Stimulated activated naive B cell treated with anti-CD40 and anti-IgM and Interleukin-4, amounts not matched to agents 10 μg/mL and 1 μg/mL and 100 μg/mL, for 72 hours (primary cell): ENCODE measurements around the gene SMIM14.
"Not testable (repeated sequence)": the region's sequence is repeated elsewhere in the genome, so short reads cannot be mapped to it uniquely, and the experiment has no call there.

Experiments
- ATAC-seq, 2 donors: fragments of 150-1000 bp; cut with Tn5 transposase; replicated peaks; 2 replicates each; pipeline ENCODE4 v1.10.0; 2021; ENCODE audit warnings: moderate library complexity in 1 of 2
- DNase-seq: peaks from one replicate; pipeline ENCODE4 v3.0.0; 2021
- H3K27ac Mint-ChIP-seq: one replicate; pipeline ENCODE4 v1.8.0; 2022; ENCODE audit warnings: mild to moderate bottlenecking, mixed read lengths
- H3K27me3 Mint-ChIP-seq, 2 donors: one replicate each; pipeline ENCODE4 v1.8.0; 2022; ENCODE audit warnings: mixed read lengths in 2 of 2
- H3K36me3 Mint-ChIP-seq, 2 donors: one replicate each; pipeline ENCODE4 v1.8.0; 2022; ENCODE audit warnings: mixed read lengths in 2 of 2, mild to moderate bottlenecking in 1 of 2
- H3K4me1 Mint-ChIP-seq, 2 donors: one replicate each; pipeline ENCODE4 v1.8.0; 2022; ENCODE audit warnings: mixed read lengths in 2 of 2, mild to moderate bottlenecking in 1 of 2
- H3K4me3 Mint-ChIP-seq, 2 donors: one replicate each; pipeline ENCODE4 v1.8.0; 2022; ENCODE audit warnings: mild to moderate bottlenecking in 2 of 2, mixed read lengths in 2 of 2, moderate library complexity in 1 of 2
- H3K9me3 Mint-ChIP-seq, 2 donors: one replicate each; pipeline ENCODE4 v1.8.0; 2022; ENCODE audit warnings: mixed read lengths in 2 of 2, mild to moderate bottlenecking in 1 of 2

SMIM14 gene

GRCh38 chr4:39526765-39527295 is 111.8 kb downstream of the SMIM14 start:
- H3K9me3 Mint-ChIP-seq: peaks cover 7 to 12% of the 10 kb centered on the region in 2 donors

GRCh38 chr4:39525822-39526690 is 112.6 kb downstream of the SMIM14 start:
- peak overlapping the region; percentile 100 for H3K4me3 Mint-ChIP-seq
- peaks cover 12 to 16% of the 10 kb centered on the region in 2 donors for H3K36me3 Mint-ChIP-seq
- no peak for ATAC-seq
- H3K9me3 Mint-ChIP-seq: peaks cover 0 to 6% of the 10 kb centered on the region in 2 donors
- no peaks in the 10 kb centered on the region for H3K27me3 Mint-ChIP-seq
- DNase-seq: no peak
- peaks cover 4 to 23% of the 10 kb centered on the region in 2 donors for H3K4me1 Mint-ChIP-seq
- H3K27ac Mint-ChIP-seq: peak overlapping the region; percentile 85

More at GRCh38 chr4:39526765-39527295, 111.8 kb downstream of the SMIM14 start:
- Mint-ChIP-seq H3K36me3 (peaks cover 19 to 24% of the 10 kb centered on the region in 2 donors), H3K4me3 (peak overlapping the region; percentile 100), H3K27me3 (no peaks in the 10 kb centered on the region), H3K4me1 (peaks cover 4 to 23% of the 10 kb centered on the region in 2 donors), H3K27ac (peak overlapping the region; percentile 85)
- ATAC-seq (peak; percentile 14 to 19), DNase-seq (no peak)

- Mint-ChIP-seq H3K4me1 (peaks cover 4 to 23% of the 10 kb centered on the region in 2 donors), H3K9me3 (no peaks in the 10 kb centered on the region), H3K36me3 (peaks cover 0 to 5% of the 10 kb centered on the region in 2 donors), H3K27ac (no peak overlapping the region), H3K4me3 (no peak overlapping the region), H3K27me3 (no peaks in the 10 kb centered on the region)
- DNase-seq: no peak
- ATAC-seq: no peak
Observed at GRCh38 chr4:39524161-39524957, 114.3 kb downstream of the SMIM14 start.

GRCh38 chr4:39522068-39522467 is 116.6 kb downstream of the SMIM14 start:
- Mint-ChIP-seq H3K4me1 (peaks cover 2 to 14% of the 10 kb centered on the region in 2 donors), H3K4me3 (no peak overlapping the region), H3K36me3 (peaks cover 0 to 5% of the 10 kb centered on the region in 2 donors), H3K27me3 (no peaks in the 10 kb centered on the region), H3K27ac (no peak overlapping the region), H3K9me3 (no peaks in the 10 kb centered on the region)
- ATAC-seq (no peak), DNase-seq (no peak)

- Mint-ChIP-seq H3K27me3 (no peaks in the 10 kb centered on the region), H3K36me3 (peaks cover 0 to 6% of the 10 kb centered on the region in 2 donors), H3K4me1 (peaks cover 2 to 11% of the 10 kb centered on the region in 2 donors), H3K9me3 (no peaks in the 10 kb centered on the region), H3K27ac (no peak overlapping the region), H3K4me3 (no peak overlapping the region)
- ATAC-seq: no peak
- no peak for DNase-seq
Observed at GRCh38 chr4:39521253-39521919, 117.3 kb downstream of the SMIM14 start.

- no peak overlapping the region for H3K27ac Mint-ChIP-seq
- DNase-seq (no peak), ATAC-seq (no peak)
- no peaks in the 10 kb centered on the region for H3K27me3 Mint-ChIP-seq
- H3K4me3 Mint-ChIP-seq: no peak overlapping the region
- H3K4me1 Mint-ChIP-seq: no peaks in the 10 kb centered on the region
- peaks cover 5 to 14% of the 10 kb centered on the region in 2 donors for H3K36me3 Mint-ChIP-seq
- no peaks in the 10 kb centered on the region for H3K9me3 Mint-ChIP-seq
Observed at GRCh38 chr4:39518484-39518883, 120.2 kb downstream of the SMIM14 start.

- no peak overlapping the region for H3K27ac Mint-ChIP-seq
- ATAC-seq: no peak
- no peaks in the 10 kb centered on the region for H3K4me1 Mint-ChIP-seq
Observed at GRCh38 chr4:39516407-39516966, 122.2 kb downstream of the SMIM14 start.

GRCh38 chr4:39515669-39516401 is 122.8 kb downstream of the SMIM14 start:
- H3K27me3 Mint-ChIP-seq, H3K27ac Mint-ChIP-seq, ATAC-seq: not testable (repeated sequence)

More at GRCh38 chr4:39516407-39516966, 122.2 kb downstream of the SMIM14 start:
- no peak for DNase-seq
- peaks cover 13 to 22% of the 10 kb centered on the region in 2 donors for H3K36me3 Mint-ChIP-seq
- no peaks in the 10 kb centered on the region for H3K9me3 Mint-ChIP-seq
- no peak overlapping the region for H3K4me3 Mint-ChIP-seq
- no peaks in the 10 kb centered on the region for H3K27me3 Mint-ChIP-seq

GRCh38 chr4:39514888-39515401 is 123.7 kb downstream of the SMIM14 start:
- Mint-ChIP-seq H3K36me3 (peaks cover 13 to 22% of the 10 kb centered on the region in 2 donors), H3K9me3 (no peaks in the 10 kb centered on the region), H3K4me3 (no peak overlapping the region), H3K27ac (no peak overlapping the region), H3K27me3 (no peaks in the 10 kb centered on the region), H3K4me1 (no peaks in the 10 kb centered on the region)
- DNase-seq: no peak
- no peak for ATAC-seq

More at GRCh38 chr4:39515669-39516401, 122.8 kb downstream of the SMIM14 start:
- not testable (repeated sequence) for H3K4me3 Mint-ChIP-seq, H3K4me1 Mint-ChIP-seq, DNase-seq, H3K9me3 Mint-ChIP-seq
- peaks cover 13 to 22% of the 10 kb centered on the region in 2 donors for H3K36me3 Mint-ChIP-seq

- peaks cover 18 to 22% of the 10 kb centered on the region in 2 donors for H3K36me3 Mint-ChIP-seq
- ATAC-seq, H3K4me3 Mint-ChIP-seq, H3K27me3 Mint-ChIP-seq, H3K9me3 Mint-ChIP-seq, H3K27ac Mint-ChIP-seq, DNase-seq, H3K4me1 Mint-ChIP-seq: not testable (repeated sequence)
Observed at GRCh38 chr4:39514266-39514665, 124.4 kb downstream of the SMIM14 start.

- Mint-ChIP-seq H3K27ac (no peak overlapping the region), H3K4me3 (no peak overlapping the region), H3K27me3 (no peaks in the 10 kb centered on the region), H3K36me3 (peaks cover 28 to 31% of the 10 kb centered on the region in 2 donors), H3K9me3 (no peaks in the 10 kb centered on the region), H3K4me1 (no peaks in the 10 kb centered on the region)
- ATAC-seq (no peak), DNase-seq (no peak)
Observed at GRCh38 chr4:39510348-39510929, 128.2 kb downstream of the SMIM14 start.

- Mint-ChIP-seq H3K27me3 (no peaks in the 10 kb centered on the region), H3K4me3 (no peak overlapping the region), H3K9me3 (no peaks in the 10 kb centered on the region), H3K4me1 (peaks cover 3 to 7% of the 10 kb centered on the region in 2 donors), H3K27ac (no peak overlapping the region), H3K36me3 (peaks cover 38 to 40% of the 10 kb centered on the region in 2 donors)
- DNase-seq: no peak
- no peak for ATAC-seq
Observed at GRCh38 chr4:39505581-39505980, 133.1 kb downstream of the SMIM14 start.
